IMR-90 (cell line): ENCODE data around the gene BRAT1.

Experiments
- CEBPB ChIP-seq: IDR thresholded peaks from 2 replicates; pipeline ENCODE4 v1.6.1; 2012; ENCODE audit warnings: low read depth, low read length, improper control_type of control experiment
- CTCF ChIP-seq: conservative IDR thresholded peaks from 2 replicates; pipeline ENCODE4 v1.5.1; 2012; ENCODE audit warnings: mild to moderate bottlenecking, low read depth, low read length, improper control_type of control experiment
- ELK1 ChIP-seq: fragments of 150-350 bp; IDR thresholded peaks from 2 replicates; pipeline ENCODE4 v1.6.1; 2016; ENCODE audit warnings: low read depth, mild to moderate bottlenecking, low read length, moderate library complexity, borderline replicate concordance
- FOS ChIP-seq: fragments of 150-350 bp; IDR thresholded peaks from 2 replicates; pipeline ENCODE4 v1.6.1; 2016; ENCODE audit warnings: low read depth, low read length
- MAZ ChIP-seq: IDR thresholded peaks from 2 replicates; pipeline ENCODE4 v1.6.1; 2012; ENCODE audit warnings: low read depth, mild to moderate bottlenecking, low read length, improper control_type of control experiment, moderate library complexity, borderline replicate concordance
- POLR2A ChIP-seq: IDR thresholded peaks from 2 replicates; pipeline ENCODE4 v1.6.1; 2012; ENCODE audit warnings: mild to moderate bottlenecking, low read depth, low read length
- SMC3 ChIP-seq: fragments of 150-350 bp; IDR thresholded peaks from 2 replicates; pipeline ENCODE4 v1.6.1; 2016; ENCODE audit warnings: low read depth, mild to moderate bottlenecking, antibody characterized with exemption, low read length, moderate library complexity

GRCh38 chr7:2582006-2582735 lies 26.8 kb upstream of the BRAT1 start:
- no peak for TF ChIP-seq CTCF
- no peak for TF ChIP-seq POLR2A
- TF ChIP-seq MAZ = no peak
- TF ChIP-seq FOS = no peak
- TF ChIP-seq CEBPB = no peak
- no peak for TF ChIP-seq SMC3
- no peak for TF ChIP-seq ELK1
